CMK (cell line): ENCODE data around the gene DDOST.
"Not testable (repeated sequence)": the region's sequence is repeated elsewhere in the genome, so short reads cannot be mapped to it uniquely, and the experiment has no call there.

ENCODE experiments used
- DNase-seq: peaks from one replicate; pipeline ENCODE4 v3.0.0-alpha.2; 2010; ENCODE audit warnings: low read depth

The DDOST gene

GRCh38 chr1:20691872-20692271 is 30.7 kb upstream of the DDOST start:
- DNase-seq: no peak

GRCh38 chr1:20689645-20690056 is 28.5 kb upstream of the DDOST start:
- DNase-seq: no peak

GRCh38 chr1:20686883-20687725 is 25.9 kb upstream of the DDOST start:
- DNase-seq: no peak

- no peak for DNase-seq
These were observed 24.6 kb upstream of the DDOST start for GRCh38 chr1:20685741-20686140.

GRCh38 chr1:20685099-20685662 is 24.0 kb upstream of the DDOST start:
- DNase-seq: no peak

- no peak for DNase-seq
These were observed 23.5 kb upstream of the DDOST start for GRCh38 chr1:20684651-20685050.

GRCh38 chr1:20684050-20684620 is 23.0 kb upstream of the DDOST start:
- DNase-seq: no peak

- DNase-seq: no peak
These were observed 22.4 kb upstream of the DDOST start for GRCh38 chr1:20683614-20684013.

- no peak for DNase-seq
These were observed 21.5 kb upstream of the DDOST start for GRCh38 chr1:20682571-20683236.

- no peak for DNase-seq
These were observed 20.8 kb upstream of the DDOST start for GRCh38 chr1:20681999-20682398.

- no peak for DNase-seq
These were observed 19.1 kb upstream of the DDOST start for GRCh38 chr1:20680269-20680668.

- DNase-seq: no peak
These were observed 17.4 kb upstream of the DDOST start for GRCh38 chr1:20678599-20678998.

GRCh38 chr1:20673626-20674025 is 12.5 kb upstream of the DDOST start:
- not testable (repeated sequence) for DNase-seq

- no peak for DNase-seq
These were observed 11.1 kb upstream of the DDOST start for GRCh38 chr1:20672265-20672632.

- no peak for DNase-seq
These were observed 9.8 kb upstream of the DDOST start for GRCh38 chr1:20670936-20671335.

GRCh38 chr1:20668581-20668980 is 7.4 kb upstream of the DDOST start:
- no peak for DNase-seq

GRCh38 chr1:20666804-20667203 is 5.6 kb upstream of the DDOST start:
- peak; percentile 64 for DNase-seq

GRCh38 chr1:20666146-20666545 is 5.0 kb upstream of the DDOST start:
- DNase-seq: no peak

GRCh38 chr1:20665726-20666125 is 4.6 kb upstream of the DDOST start:
- no peak for DNase-seq

- DNase-seq: no peak
These were observed 3.0 kb upstream of the DDOST start for GRCh38 chr1:20663969-20664715.

- no peak for DNase-seq
These were observed 2.2 kb upstream of the DDOST start for GRCh38 chr1:20663365-20663764.

GRCh38 chr1:20662110-20662475 is 924 bp upstream of the DDOST start:
- no peak for DNase-seq
